ENCODE measurements around the gene SCCPDH.

SCCPDH gene

DNA sequence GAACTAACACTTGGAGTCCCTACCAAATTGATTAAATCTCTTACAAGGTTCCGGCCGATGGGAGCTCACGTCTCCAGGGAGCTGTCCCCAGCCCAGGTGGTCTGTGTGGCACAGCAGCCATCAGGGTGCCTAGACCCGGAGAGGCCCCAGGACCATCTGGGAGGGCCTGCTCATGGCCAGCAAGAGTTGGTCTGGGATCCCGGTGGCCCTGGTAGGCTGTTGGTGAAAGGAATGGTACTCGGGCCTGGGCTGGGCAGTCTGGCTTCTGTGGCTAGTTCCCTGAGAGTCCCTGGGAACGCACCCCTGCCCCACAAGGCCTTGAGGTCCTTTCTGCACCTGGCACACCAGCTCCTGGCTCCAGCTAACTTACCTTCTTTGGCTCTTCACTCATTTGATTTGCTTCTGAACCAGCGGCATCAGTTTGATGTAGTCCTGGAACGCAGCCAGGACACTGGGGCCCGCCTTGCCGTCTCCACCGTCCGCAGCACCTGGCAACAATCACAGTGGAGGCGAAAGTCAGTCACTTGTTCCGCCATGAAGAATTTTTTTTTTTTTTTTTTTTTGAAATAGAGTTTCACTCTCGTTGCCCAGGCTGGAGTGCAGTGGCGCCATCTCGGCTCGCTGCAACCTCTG, 62.5 kb downstream of the SCCPDH start:
- DNase-seq: no peak

DNA sequence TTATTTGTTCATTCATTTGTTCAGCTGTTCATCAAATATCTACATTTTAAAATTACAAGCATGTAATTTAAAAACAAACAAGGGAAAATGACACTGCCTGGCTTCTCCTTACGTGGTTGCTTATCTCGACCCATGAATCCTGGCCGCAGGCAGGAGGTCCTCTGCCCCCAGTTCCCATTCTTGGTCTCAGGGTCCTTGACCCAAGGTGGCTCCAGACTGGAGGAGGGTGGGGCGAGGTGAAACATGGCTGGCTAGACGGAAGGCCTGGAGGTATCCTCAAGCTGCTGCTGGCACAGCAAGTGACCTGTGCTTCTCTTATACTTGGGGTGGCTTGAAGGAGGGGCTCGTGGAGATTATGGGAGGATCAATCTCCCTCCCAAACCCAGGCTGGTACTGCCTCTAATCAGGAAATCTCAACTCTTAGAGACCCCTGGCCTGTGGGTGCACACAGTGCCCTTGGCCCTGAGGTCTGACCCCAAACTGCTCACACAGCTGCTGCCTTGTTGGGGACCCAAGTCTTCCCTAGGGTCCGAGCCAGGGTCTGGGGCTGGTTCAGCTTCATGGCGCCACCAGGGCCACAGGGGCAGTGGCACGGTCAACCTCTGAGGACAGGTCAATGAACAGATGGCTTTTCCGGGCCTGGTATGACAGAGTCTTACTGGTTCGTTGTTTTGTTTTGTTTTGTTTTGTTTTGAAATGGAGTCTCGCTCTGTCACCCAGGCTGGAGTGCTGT, 63.7 kb downstream of the SCCPDH start:
- no peak for DNase-seq

DNA sequence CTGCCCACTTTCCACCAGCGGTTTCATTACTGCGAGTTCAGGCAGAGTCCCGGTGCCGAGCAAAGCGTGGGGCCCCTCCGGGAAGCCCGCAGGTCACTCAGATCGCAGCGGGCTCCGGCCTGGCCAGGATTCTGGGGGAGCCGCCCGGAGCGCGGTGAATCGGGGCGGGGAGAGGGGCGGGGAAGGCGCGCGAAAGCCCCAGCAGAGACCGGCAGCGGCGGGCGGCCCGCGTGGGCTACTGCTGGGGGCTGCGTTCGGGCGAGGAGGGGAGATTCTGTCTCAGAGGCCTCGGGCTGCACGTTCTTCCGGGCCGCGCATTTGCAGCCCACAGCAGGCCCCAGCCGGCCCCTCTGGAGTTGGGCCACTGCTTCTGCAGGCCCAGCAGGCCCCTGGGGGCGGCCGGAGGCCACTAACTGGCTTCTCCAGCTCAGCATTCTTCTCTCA, 64.7 kb downstream of the SCCPDH start:
- no peak for DNase-seq

DNA sequence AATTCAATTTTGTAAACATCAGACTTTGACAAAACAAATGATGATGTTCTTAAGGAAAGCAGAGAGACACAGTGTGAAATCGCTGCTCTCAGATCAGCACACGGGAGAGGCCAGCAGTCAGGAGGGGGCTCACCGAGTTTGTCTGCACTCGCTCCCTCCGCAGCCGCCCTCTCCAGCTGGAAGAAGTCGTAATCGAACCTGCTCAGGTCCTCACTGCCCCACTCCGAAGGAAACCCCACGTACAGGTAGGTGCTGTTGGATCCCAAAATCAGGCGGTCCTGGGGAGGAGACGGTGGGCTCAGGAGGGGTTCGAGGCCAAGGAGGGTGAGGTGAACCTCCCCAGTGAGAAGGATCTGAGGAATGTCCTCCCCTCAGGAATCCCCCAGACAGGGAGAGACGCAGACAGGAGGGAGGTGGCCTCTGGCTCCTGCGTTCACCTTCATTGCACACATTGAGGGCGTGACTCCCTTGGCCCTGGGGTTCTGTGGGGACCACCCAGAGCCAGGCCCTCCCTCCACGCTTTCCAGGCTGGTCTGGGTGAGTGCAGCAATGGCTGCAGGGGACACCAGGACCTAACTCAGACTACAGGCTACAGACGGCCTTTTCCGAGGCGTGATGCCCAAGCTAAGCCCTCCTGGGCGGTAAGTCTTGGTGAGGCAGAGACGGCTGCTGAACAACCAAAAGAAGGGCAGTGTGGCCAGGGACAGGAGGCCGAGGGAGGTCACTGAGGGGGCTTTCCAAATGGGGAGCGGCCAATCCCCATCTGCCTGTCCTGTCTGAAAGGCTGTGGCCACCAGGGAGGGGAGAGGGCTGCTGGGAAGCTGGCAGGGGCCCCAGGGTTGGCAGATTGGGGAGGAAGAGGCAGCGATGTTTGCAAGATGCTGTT, 65.5 kb downstream of the SCCPDH start:
- DNase-seq: peak; percentile 44

DNA sequence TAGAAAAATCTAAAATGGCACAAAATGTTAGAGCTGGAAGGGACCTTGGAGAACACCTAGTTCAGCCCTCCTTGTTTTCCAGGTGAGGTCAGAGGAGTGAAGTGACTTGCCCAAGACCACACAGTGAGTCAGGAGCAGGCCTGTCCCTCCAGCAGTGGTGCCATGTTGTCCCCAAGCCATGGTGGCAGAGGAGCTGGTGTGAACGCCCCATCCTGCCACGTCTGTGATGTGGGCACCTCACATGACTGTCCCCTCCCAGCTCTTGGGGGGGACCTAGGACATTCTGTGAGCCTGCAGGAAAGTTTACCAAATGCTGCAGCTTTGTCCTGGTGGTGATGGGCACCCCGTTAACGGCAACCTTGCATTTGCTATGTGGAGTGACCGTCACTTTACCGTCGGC, 66.2 kb downstream of the SCCPDH start:
- DNase-seq: no peak

DNA sequence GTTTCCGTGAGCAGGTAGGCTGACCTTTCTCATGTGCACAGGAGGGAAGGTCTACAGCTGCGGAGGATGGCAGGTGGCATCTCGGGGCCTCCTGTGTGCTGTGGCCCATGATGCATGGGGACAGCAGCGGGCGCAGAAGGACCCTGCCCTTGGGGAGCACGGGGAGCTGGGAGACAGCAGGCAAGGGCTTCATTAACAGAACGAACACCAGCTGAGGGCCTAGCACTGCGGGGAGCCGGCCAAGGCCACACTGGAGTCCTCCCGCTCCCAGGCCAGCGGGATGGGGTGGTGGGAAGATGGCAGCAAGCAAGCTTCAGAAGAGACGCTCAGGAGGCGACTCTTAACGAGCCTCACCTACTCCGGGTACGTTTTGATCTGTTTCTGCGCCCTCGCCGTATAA, 66.6 kb downstream of the SCCPDH start:
- DNase-seq: no peak

DNA sequence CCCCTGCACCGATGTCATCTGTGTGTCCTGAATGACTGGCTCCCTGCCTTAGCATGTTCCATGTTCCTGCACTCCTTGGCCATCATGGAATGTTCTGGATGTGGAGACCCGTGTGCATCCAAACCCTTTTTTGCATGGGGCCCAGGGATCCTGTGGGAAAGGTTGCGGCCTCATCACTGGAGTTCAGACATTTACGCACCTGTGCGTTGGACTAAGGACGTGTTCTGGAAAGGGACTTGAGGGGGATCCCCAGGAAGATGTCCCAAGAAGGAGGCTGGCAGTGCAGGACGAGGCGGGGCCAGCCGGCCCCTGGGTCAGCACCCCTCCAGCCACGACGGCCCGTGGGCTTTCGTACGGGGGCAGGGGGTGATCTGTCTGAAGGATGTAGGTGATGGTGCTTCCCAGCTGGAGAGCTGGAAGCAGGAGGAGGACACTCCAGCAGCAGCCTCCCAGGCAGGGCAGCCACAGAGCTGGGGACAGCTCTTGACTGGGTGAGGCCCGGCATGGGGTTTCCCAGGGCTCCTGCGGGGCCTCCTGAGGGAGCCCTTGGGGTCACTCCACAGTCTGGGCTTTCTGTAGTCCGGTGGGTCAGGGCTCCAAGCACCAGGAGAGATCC, 67.2 kb downstream of the SCCPDH start:
- no peak for DNase-seq

DNA sequence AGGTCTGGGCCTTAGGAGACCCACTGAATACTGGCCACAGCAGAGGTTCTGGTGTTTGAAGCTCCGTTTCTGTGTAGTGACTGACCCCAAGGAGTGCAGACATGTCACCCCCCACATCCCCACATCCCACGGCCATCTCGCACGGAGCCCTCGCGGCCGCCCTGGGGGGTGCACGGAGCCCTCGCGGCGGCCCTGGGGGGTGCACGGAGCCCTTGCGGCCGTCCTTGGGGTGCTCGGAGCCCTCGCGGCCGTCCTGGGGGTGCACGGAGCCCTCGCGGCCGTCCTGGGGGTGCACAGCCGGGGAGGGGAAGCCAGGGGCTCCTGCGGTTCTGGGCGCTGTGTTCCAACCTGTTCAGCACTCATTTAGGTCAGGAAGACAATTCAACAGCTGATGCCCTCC, 68.4 kb downstream of the SCCPDH start:
- DNase-seq: no peak

DNA sequence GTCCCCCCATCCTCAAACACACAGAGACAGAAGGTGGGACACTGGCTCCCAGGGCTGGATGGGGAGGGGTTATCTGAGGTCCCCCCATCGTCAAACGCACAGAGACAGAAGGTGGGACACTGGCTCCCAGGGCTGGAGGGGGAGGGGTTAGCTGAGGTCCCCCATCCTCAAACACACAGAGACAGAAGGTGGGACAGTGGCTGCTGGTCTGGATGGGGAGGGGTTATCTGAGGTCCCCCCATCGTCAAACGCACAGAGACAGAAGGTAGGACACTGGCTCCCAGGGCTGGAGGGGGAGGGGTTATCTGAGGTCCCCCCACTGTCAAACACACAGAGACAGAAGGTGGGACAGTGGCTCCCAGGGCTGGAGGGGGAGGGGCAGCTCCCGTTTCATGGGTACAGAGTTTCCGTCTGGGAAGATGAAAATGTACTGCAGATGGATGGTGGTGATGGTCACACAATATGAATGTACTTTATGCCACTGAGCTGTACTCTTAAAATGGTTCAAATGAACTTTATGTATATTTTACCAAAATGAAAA, 69.2 kb downstream of the SCCPDH start:
- no peak for DNase-seq

DNA sequence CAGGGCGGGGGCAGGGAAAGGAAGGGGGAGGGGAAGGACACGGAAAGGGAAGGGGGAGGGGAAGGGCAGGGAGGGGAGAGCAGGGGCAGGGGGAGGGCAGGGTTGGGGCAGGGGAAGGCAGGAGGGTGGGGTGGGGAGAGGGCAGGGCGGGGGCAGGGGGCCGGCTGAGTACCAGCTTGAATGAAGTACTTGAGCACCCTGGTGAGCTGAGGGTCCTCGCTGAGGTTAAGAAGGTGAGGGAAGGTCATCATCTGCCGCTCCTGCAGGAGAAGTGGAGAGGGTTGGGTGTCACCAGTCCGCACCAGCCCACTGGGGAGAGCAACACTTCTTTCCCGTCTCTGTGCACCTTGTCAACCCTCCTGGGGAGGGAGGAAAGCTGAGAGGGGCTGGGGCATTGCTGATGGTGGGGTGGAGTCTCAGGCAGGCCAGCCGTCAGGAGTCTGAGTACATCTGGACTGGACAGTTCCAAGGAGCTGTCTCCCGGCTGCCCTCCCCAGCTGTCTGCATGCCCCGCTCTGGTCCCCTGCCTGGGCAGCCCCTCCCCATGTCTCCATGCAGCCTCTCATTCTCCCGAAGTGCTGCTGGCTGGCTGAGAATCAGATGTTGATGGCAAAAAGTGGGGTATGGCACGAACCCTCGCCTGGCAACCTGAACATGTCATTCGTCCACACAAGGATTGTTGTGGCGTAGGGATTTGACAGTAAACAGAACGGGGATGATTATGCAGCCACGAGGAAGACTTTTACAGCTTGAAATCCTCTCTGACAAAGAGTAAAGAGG, 70.0 kb downstream of the SCCPDH start:
- DNase-seq: peak; percentile 63

DNA sequence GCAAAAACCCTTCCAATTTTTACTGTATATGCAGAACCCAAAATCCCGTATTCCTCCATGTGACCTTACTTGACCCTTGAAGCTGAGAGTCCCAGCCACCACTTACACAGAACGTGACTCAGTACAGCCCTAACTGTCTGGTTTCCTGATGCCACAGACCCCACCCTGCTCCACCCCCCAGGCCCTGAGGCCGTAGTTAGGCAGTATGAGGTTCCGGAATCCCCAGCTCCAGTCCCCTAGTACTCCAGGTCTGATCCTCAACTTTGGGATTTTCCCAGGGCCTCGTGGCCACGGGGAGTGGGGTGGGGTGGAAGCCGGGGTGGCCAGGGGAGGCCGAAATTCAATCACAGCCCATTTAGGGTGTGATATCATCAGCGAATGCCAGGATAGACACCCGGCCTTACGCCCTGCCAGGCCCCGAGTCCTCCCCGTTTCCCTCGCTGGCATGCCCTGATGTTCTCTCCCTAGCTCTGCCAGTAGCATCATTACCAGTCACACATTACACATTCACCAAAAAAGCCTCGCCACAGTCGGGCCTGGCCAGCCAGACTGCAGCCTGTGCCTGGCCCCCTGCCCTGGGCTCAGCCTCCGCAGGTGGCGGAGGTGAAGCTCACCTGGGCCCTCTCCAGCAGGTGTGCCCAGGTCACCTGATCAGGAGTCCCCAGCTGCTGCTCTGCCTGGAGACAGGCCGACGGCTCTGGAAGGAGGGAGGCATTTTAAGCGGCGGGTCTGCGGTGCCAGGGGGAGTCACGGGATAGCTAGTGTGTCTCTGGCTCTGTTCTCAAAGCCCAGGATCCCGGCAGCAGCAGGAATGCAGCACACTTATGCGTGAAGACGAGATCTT, 70.8 kb downstream of the SCCPDH start:
- peak; percentile 21 for DNase-seq

DNA sequence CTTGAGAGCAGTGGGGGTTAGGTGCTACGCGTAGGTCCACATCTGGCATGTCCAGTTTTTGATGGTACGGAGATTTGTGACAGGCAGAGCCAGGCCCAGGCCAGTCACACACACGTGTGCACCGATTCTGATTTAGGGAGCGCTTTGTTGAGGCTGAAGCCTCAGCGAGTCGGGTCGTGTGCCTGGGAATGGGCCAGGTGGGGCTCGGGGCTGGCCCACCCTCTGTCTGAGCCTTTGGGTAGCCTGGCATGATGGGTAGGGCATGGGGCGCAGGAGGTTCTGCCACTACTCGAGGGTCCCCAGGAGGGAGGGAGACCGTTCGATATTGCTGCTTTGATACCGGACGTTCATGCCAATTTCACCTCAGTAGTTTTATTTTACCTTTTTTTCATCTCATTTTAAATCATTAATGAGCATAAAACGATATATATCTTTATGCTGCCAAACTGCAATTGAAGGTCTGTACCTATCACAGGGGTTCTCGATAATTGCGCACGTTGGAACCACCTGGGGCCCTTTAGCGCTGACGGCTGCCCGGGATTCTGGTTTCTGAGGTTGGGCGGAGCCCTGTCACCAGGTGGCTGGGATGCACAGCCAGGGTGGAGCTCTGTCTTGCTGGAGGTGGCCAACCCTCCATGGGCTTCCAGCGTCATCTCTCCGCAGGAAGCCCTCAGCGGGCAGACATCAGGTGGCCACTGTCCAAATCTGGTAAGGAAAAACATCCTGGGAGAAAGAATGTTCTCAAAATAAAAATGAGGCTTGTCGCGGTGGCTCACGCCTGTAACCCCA, 71.9 kb downstream of the SCCPDH start:
- DNase-seq: no peak

DNA sequence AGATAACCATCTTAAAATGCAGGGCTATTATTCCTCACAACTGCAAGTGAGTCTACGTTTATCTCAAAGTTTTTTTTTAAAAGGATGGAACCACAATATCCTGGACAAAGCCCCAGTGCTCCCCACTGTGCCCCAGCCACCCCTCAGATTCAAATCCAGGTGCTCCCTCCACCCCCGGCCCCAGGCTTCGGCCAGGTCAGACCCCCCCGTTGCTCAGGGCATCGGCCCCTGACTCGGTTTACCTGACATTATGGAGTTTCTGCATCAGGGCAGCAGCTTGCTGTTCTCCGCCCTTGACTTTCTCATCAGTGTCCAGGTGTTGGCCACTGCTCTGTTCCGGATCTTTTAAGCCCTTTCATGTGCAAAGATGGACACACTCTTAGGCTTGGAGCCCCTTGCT, 72.9 kb downstream of the SCCPDH start:
- DNase-seq: no peak

DNA sequence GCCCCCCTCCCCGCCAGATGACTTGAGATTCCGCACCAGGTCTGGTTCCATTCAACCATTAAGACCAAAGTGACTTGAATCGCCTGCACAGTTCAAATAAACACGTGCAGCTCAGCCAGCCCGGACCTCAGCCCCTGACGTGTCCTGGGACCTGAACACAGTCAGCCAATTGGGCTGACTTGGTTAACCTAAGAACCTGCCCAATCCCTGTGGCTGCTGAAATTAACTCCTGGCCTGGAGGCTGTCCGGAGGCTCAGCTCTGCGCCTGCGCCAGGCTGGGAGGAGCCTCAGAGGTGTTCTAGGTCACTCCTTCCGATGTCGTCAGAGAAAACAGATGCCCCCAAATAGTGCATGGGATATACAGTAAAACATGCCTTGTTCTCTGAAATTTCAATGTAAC, 73.4 kb downstream of the SCCPDH start:
- no peak for DNase-seq

DNA sequence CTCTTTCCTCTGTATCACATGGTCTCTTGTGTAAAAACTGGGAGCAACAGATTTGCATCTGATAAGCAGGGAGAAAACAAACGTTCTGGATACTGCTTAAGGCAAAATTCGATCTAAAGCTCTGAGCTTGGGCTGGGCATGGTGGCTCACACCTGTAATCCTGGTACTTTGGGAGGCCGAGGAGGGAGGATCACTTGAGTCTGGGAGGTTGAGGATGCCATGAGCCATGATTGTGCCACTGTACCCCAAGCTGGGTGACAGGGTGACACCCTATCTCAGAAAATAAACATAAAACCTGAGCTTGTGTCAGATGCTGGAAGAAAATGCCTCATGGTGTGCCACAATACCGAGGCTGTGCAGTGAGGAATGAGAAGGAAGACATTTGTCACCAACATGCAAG, 73.9 kb downstream of the SCCPDH start:
- DNase-seq: no peak

DNA sequence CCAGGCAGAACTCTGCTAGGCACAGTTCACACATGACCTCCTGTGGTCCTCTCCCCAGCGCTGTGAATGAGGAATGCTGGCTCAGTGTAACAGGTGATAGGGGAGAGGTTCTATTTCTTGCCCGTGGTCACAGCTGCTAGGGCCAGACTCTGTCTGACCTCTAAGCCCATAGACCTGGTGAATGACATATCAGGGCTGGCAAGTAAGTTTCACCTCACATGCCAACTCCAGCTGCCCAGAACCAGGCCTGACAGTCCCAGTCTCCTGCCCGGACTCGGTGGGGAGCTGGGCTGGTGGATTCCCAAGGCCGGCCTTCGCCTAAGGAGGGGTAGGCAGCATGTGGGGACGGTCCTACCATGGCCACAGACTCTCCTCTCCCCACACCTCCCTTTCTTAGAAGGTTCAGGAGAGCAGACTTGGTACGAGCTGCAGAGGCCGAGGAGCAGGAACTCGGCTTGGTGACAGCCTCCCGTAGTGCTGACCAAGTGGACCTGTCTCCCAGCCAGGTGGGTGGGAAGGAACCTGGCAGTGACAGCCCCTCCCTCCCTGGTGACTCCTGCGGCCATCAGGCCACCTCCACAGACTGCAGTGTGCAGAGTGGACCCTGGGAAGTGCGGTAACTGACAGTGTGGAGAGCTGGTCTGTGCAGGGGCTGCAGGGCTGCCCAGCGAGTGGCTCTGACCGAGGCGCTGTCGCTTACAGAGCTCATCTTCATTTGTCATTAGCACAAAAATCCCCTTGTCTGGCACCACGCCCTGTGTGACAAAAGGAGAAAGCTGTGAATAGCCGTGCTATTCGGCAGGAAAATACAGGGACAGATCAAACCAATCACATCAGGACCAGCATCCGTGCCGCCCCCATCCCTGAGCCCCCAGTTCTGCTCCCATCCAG, 74.6 kb downstream of the SCCPDH start:
- DNase-seq: no peak

DNA sequence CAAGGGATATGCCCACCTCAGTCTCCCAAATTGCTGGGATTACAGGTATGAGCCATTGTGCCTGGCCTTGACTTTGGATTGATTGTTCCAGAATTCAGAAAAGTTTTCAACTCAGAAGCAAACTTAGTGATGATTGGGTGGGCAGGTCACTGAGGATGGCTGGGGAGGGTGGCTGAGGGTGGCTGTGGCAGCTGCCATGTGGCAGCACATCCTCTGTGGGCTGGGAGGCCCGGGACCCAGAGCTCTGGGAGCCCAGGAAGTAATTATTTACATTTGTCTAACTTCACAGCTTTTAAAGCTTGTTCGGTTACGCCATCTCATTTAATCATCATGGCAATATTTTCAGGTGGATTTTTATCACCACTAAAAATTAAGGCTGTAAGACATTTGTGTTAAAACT, 76.1 kb downstream of the SCCPDH start:
- no peak for DNase-seq

DNA sequence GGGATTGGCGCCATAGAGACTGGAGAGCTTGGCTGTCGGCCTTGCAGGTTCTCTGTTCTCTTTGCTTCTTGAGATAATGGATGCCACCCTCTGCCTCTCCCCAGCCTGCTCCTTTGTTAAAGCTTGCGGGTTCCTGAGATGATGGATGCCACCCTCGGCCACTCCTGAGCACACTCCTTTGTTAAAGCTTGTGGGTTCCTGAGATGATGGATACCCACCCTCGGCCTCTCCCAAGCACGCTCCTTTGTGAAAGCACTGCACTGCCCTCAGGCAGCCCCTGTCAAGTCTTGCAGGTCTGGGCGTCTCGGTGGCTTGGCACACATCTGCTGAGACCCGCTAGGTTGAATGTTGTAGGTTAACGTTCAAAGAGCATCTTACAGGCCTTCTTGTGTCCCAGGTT, 76.5 kb downstream of the SCCPDH start:
- DNase-seq: no peak

Data from eye (tissue), 1 donor.